H1 (cell line): ENCODE data around the gene GPR150. TPM values are rescaled to one million over a fixed set of nuclear protein-coding genes. Genes with fewer than 3 reads are reported as not detected.

Experiments
- ATF2 ChIP-seq: IDR thresholded peaks from 2 replicates; pipeline ENCODE4 v1.6.1; 2012; ENCODE audit warnings: low read length, inconsistent platforms
- POLR2AphosphoS5 ChIP-seq: IDR thresholded peaks from 2 replicates; pipeline ENCODE4 v1.6.1; 2011; ENCODE audit warnings: low read depth, low read length
- polyA plus RNA-seq, 7 experiments: library from polyadenylated mRNA; depleted of rRNA in 3 of 7; stranded (reverse) in 5 of 7; unstranded in 2 of 7; fragments of >200 nt in 5 of 7; fragments of 200-250 nt in 2 of 7; gene quantifications; 1 replicate in 5 of 7; 2 replicates in 1 of 7; 4 replicates in 1 of 7; pipeline versions ENCODE4 v1.2.1 to v1.2.3, GENCODE V29; 2011 to 2013; ENCODE audit warnings: missing spikeins in 2 of 7, mixed read lengths in 2 of 7
- total RNA-seq: library from RNA; stranded (reverse); fragmentation: NEBNext Ultra II Directional; extraction: Animal tissue kit (Norgen Biotek cat#: 25700); gene quantifications from 2 replicates; pipeline ENCODE4 v1.2.1, GENCODE V29; 2021
- TF ChIP-seq, protein P1 (sequence below): IDR thresholded peaks from 2 replicates; pipeline ENCODE4 v1.6.1; 2011; ENCODE audit warnings: low read depth, mild to moderate bottlenecking, low read length; ENCODE audit not compliant: insufficient read depth

GPR150 gene
- total and polyA plus RNA-seq, 2 of the 8 experiments (the other 6 are each of a cell fraction or from before 2014, with no cell fraction given): 0.14 TPM; not detected in 1

DNA sequence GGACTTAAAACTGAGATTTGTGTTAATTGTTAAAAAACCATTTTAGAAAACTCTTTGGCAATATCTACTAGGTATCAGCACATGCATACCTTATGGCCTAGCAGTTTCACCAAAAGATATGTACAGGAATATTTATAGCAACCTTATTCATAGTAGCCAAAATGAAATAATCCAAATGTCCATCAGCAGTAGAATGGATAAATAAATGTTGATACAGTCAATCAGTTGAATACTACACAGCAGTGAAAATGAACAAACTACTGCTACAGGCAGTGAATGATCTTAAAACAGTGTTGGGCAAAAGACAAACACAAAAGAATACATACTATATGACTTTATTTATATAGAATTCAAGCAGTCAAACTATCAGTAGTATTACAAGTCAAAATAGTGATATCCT is 43.1 kb downstream of the GPR150 start (continued):
- TF ChIP-seq, protein P1, sequence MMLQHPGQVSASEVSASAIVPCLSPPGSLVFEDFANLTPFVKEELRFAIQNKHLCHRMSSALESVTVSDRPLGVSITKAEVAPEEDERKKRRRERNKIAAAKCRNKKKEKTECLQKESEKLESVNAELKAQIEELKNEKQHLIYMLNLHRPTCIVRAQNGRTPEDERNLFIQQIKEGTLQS: no peak
- TF ChIP-seq ATF2 (no peak), POLR2AphosphoS5 (no peak)
